PC-9 (cell line): ENCODE measurements around the gene LSM14A. TPM values are rescaled to one million over a fixed set of nuclear protein-coding genes. Genes with fewer than 3 reads are reported as not detected.
"Not testable (repeated sequence)": the region's sequence is repeated elsewhere in the genome, so short reads cannot be mapped to it uniquely, and the experiment has no call there.

Experiments
- BruUV-seq: library from RNA; stranded (reverse); fragments of 400-500 nt; replicated peaks from 2 replicates; lab custom pipeline; 2021; lab: Mats Ljungman, UMichigan
- CTCF ChIA-PET: fragments of 300-600 bp; sonication (Branson Sonifier 250); formaldehyde crosslinking; loops from one replicate; lab custom pipeline; 2022; ENCODE audit warnings: antibody characterized with exemption; lab: Charles Lee
- POLR2A ChIA-PET: fragments of 300-600 bp; sonication (Branson Sonifier 250); formaldehyde crosslinking; loops from one replicate; lab custom pipeline; 2022; ENCODE audit warnings: antibody characterized with exemption; ENCODE audit not compliant: unreplicated experiment; lab: Charles Lee
- DNase-seq, 2 experiments: peaks; one replicate each; pipeline versions ENCODE4 v3.0.0 to v3.0.0-alpha.2; 2015 to 2022; ENCODE audit warnings: mixed read lengths in 1 of 2
- H2AFZ ChIP-seq: fragments of 200-600 bp; sonication (generic); 2 replicates; pipeline ENCODE4 v1.8.1; 2017; ENCODE audit warnings: antibody characterized with exemption
- H3F3A ChIP-seq: fragments of 200-600 bp; sonication (generic); 2 replicates; pipeline ENCODE4 v1.8.1; 2017; ENCODE audit warnings: antibody characterized with exemption, mild to moderate bottlenecking, low read depth; ENCODE audit not compliant: insufficient read depth
- H3K27ac ChIP-seq: fragments of 200-600 bp; sonication (generic); 2 replicates; pipeline ENCODE4 v1.6.1; 2016; ENCODE audit warnings: mixed run types
- H3K27me3 ChIP-seq: fragments of 200-600 bp; sonication (generic); 2 replicates; pipeline ENCODE4 v1.6.1; 2016; ENCODE audit warnings: low read depth, mixed run types; ENCODE audit not compliant: insufficient read depth
- H3K36me3 ChIP-seq: fragments of 200-600 bp; sonication (generic); 2 replicates; pipeline ENCODE4 v1.6.1; 2016; ENCODE audit warnings: low read depth, mixed run types
- H3K4me1 ChIP-seq: fragments of 200-600 bp; sonication (generic); replicated peaks from 2 replicates; pipeline ENCODE4 v1.6.1; 2016; ENCODE audit warnings: mixed run types; ENCODE audit not compliant: insufficient read depth
- H3K4me2 ChIP-seq: fragments of 200-600 bp; sonication (generic); 2 replicates; pipeline ENCODE4 v1.6.1; 2017; ENCODE audit warnings: mixed run types
- H3K4me3 ChIP-seq: fragments of 200-600 bp; sonication (generic); 2 replicates; pipeline ENCODE4 v1.6.1; 2016; ENCODE audit warnings: mixed run types
- H3K79me2 ChIP-seq: fragments of 200-600 bp; sonication (generic); 2 replicates; pipeline ENCODE4 v1.6.1; 2017; ENCODE audit warnings: low read depth, mixed run types
- H3K9me2 ChIP-seq: fragments of 200-600 bp; sonication (generic); 2 replicates; pipeline ENCODE4 v1.8.1; 2017; ENCODE audit warnings: mild to moderate bottlenecking; ENCODE audit not compliant: insufficient read depth
- H3K9me3 ChIP-seq: fragments of 200-600 bp; sonication (generic); 2 replicates; pipeline ENCODE4 v1.8.1; 2016; ENCODE audit warnings: low read depth; ENCODE audit not compliant: insufficient read depth
- H4K20me1 ChIP-seq: fragments of 200-600 bp; sonication (generic); 2 replicates; pipeline ENCODE4 v1.8.1; 2017; ENCODE audit not compliant: insufficient read depth
- CTCF ChIP-seq: fragments of 200-600 bp; sonication (generic); conservative IDR thresholded peaks from 2 replicates; pipeline ENCODE4 v1.6.1; 2017; ENCODE audit warnings: mixed run types, antibody characterized with exemption, mild to moderate bottlenecking, moderate library complexity
- EZH2 ChIP-seq: fragments of 200-600 bp; sonication (generic); IDR thresholded peaks from 2 replicates; pipeline ENCODE4 v1.8.0; 2017; ENCODE audit warnings: antibody characterized with exemption, low read depth
- intact Hi-C: fragments of 100-400 bp; cut with micrococcal nuclease; formaldehyde crosslinking; loops from one replicate; pipeline ENCODE4 v1.10.0; 2022; ENCODE audit not compliant: unreplicated experiment
- total RNA-seq: library from RNA; stranded (reverse); gene quantifications from 2 replicates; pipeline ENCODE4 v1.2.3, GENCODE V29; 2021

Gene LSM14A
- total RNA-seq, 1 experiment from 2014 or later: 169 TPM

- Histone ChIP-seq H3K9me3 (no peaks in the 10 kb centered on the region), H3K36me3 (no peaks in the 10 kb centered on the region), H2AFZ (no peak overlapping the region), H3K4me1 (no peaks in the 10 kb centered on the region), H3K79me2 (no peaks in the 10 kb centered on the region), H3K27ac (no peak overlapping the region), H3K4me2 (no peak overlapping the region), H3K4me3 (no peak overlapping the region), H4K20me1 (no peaks in the 10 kb centered on the region), H3F3A (no peaks in the 10 kb centered on the region), H3K27me3 (peaks cover 36% of the 10 kb centered on the region; the same call in 1 of the 2 replicates), H3K9me2 (no peaks in the 10 kb centered on the region)
- no peak for DNase-seq
- intact Hi-C loops: no loop called here
- CTCF ChIA-PET: no interaction called here
- TF ChIP-seq CTCF (no peak), EZH2 (no peak)
- BruUV-seq: no TSS peak
- POLR2A ChIA-PET: no interaction called here
These were observed 44.6 kb upstream of the LSM14A start for GRCh38 chr19:34127684-34128189.

GRCh38 chr19:34128558-34129250 is 43.6 kb upstream of the LSM14A start:
- TF ChIP-seq EZH2 (no peak), CTCF (no peak)
- BruUV-seq: no TSS peak
- Histone ChIP-seq H3K27ac (no peak overlapping the region), H3K9me2 (no peaks in the 10 kb centered on the region), H3K36me3 (no peaks in the 10 kb centered on the region), H3K4me2 (no peak overlapping the region), H2AFZ (no peak overlapping the region), H3F3A (no peaks in the 10 kb centered on the region), H3K79me2 (no peaks in the 10 kb centered on the region), H3K4me1 (peaks cover 1% of the 10 kb centered on the region; the same call in 1 of the 2 replicates), H3K27me3 (peaks cover 28% of the 10 kb centered on the region; the same call in 1 of the 2 replicates), H4K20me1 (no peaks in the 10 kb centered on the region), H3K4me3 (no peak overlapping the region), H3K9me3 (no peaks in the 10 kb centered on the region)
- no peak for DNase-seq
- ChIA-PET CTCF (interaction anchor here (0.7 kb wide), 1 partner anchor 664 kb away, joined by 10 read pairs; no protein-coding TSS in a partner anchor), POLR2A (interaction anchor here (0.5 to 0.6 kb wide), 2 partner anchors 362 to 548 kb away, joined by 3 to 9 read pairs; partner anchors contain the start of gene SCGB2B2)
- intact Hi-C loops: no loop called here

GRCh38 chr19:34131100-34131499 is 41.2 kb upstream of the LSM14A start:
- Histone ChIP-seq H3K36me3 (no peaks in the 10 kb centered on the region), H2AFZ (no peak overlapping the region), H3K4me2 (no peak overlapping the region), H3K9me3 (no peaks in the 10 kb centered on the region), H3K4me1 (peaks cover 6% of the 10 kb centered on the region; the same call in 1 of the 2 replicates), H3F3A (no peaks in the 10 kb centered on the region), H3K79me2 (no peaks in the 10 kb centered on the region), H3K4me3 (no peak overlapping the region), H3K27me3 (peaks cover 17% of the 10 kb centered on the region; the same call in 1 of the 2 replicates), H4K20me1 (no peaks in the 10 kb centered on the region), H3K9me2 (no peaks in the 10 kb centered on the region), H3K27ac (no peak overlapping the region)
- no peak for TF ChIP-seq EZH2
- TF ChIP-seq CTCF: no peak
- DNase-seq: no peak
- CTCF ChIA-PET: no interaction called here
- BruUV-seq: no TSS peak
- POLR2A ChIA-PET: no interaction called here
- intact Hi-C loops: no loop called here

- CTCF ChIA-PET, H4K20me1 ChIP-seq, intact Hi-C loops, H3K27ac ChIP-seq, H3K9me3 ChIP-seq, POLR2A ChIA-PET, H3K4me3 ChIP-seq, BruUV-seq, H3K79me2 ChIP-seq, H3K9me2 ChIP-seq, H3K4me1 ChIP-seq, H3F3A ChIP-seq, DNase-seq, H3K4me2 ChIP-seq, H3K36me3 ChIP-seq, H2AFZ ChIP-seq: not testable (repeated sequence)
- H3K27me3 ChIP-seq: peaks cover 17% of the 10 kb centered on the region; the same call in 1 of the 2 replicates
These were observed 40.2 kb upstream of the LSM14A start for GRCh38 chr19:34132145-34132544.

GRCh38 chr19:34132706-34133105 is 39.6 kb upstream of the LSM14A start:
- H3K9me3 ChIP-seq, CTCF ChIA-PET, H3K27ac ChIP-seq, H3K4me1 ChIP-seq, H3K36me3 ChIP-seq, BruUV-seq, H3K9me2 ChIP-seq, H3K4me3 ChIP-seq, DNase-seq, H3K4me2 ChIP-seq, H4K20me1 ChIP-seq, H3F3A ChIP-seq, H3K79me2 ChIP-seq, H2AFZ ChIP-seq, intact Hi-C loops, POLR2A ChIA-PET: not testable (repeated sequence)
- peaks cover 17% of the 10 kb centered on the region; the same call in 1 of the 2 replicates for H3K27me3 ChIP-seq
